ENCODE measurements around the gene CDK16. TPM values are rescaled to one million over a fixed set of nuclear protein-coding genes. Genes with fewer than 3 reads are reported as not detected.

CDK16 gene
- total RNA-seq: 38.7 and 85.8 TPM in 2 replicates

GRCh38 chrX:47218280-47218919 lies at the start of gene CDK16:
Gene CDK16 (plus strand): TSS chrX:47218681. CDS start chrX:47223558, 4,877 bp downstream.

GRCh38 chrX:47193475-47194193 lies 24.8 kb upstream of the CDK16 start, which contains the start of gene UBA1:
Gene UBA1 (plus strand): TSS chrX:47193829. CDS start chrX:47198803, 4,974 bp downstream.

GRCh38 chrX:47232803-47233332 lies 14.4 kb downstream of the CDK16 start, which contains the start of gene USP11:
Gene USP11 (plus strand): TSS chrX:47233009. CDS start chrX:47233044, 35 bp downstream.

Other genes starting within 250 kb of the CDK16 start
- under 0.01 and 0.57 TPM in 2 replicates for gene RGN, start 140.2 kb upstream of the CDK16 start, total RNA-seq
- 51.6 and 66.5 TPM in 2 replicates for gene NDUFB11, start 74.0 kb upstream of the CDK16 start, total RNA-seq
- gene RBM10, start 73.5 kb upstream of the CDK16 start, total RNA-seq: 51.5 and 64.1 TPM in 2 replicates
- gene UBA1, start 24.9 kb upstream of the CDK16 start, total RNA-seq: 92.1 and 138 TPM in 2 replicates
- gene USP11, start 14.3 kb downstream of the CDK16 start, total RNA-seq: 20.9 and 54.1 TPM in 2 replicates
- 0.06 TPM in 1 of 2 replicates, not detected in the other for gene ZNF157, start 151.9 kb downstream of the CDK16 start, total RNA-seq